OCI-M1 (cell line): Measurements from ENCODE around the gene NIPAL3.
"Not testable (repeated sequence)": the region's sequence is repeated elsewhere in the genome, so short reads cannot be mapped to it uniquely, and the experiment has no call there.

Experiments
- DNase-seq: peaks from one replicate; lab custom pipeline; 2025; lab: John Stamatoyannopoulos, UW

The NIPAL3 gene

GRCh38 chr1:24459551-24460266, 44.1 kb downstream of the NIPAL3 start:
- DNase-seq = no peak

- DNase-seq = not testable (repeated sequence)
These were observed 46.5 kb downstream of the NIPAL3 start for GRCh38 chr1:24462128-24462527.

- DNase-seq = no peak
These were observed 48.5 kb downstream of the NIPAL3 start for GRCh38 chr1:24463776-24464735.

- no peak for DNase-seq
These were observed 49.5 kb downstream of the NIPAL3 start for GRCh38 chr1:24465099-24465498.

DNA sequence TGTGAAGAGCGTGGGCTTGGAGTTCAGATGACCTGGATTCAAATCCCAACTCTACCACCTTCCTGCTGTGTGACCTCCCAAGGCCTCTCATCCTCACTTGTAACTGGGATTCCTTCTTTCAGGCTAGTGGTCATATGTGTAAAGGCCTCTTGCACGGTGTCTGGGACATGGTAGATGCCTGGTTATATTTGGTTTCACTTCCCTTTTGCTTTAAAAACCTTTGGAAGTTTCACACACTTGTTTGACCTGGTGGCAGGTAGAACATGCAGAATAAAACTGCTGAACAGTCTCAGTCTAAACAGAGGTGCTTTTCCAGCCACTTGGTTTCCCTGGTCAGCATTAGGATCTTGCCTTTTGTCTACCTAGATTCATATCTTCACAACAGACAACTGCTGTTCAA, 50.0 kb downstream of the NIPAL3 start:
- DNase-seq = no peak

GRCh38 chr1:24468685-24469316, 53.2 kb downstream of the NIPAL3 start:
- no peak for DNase-seq

GRCh38 chr1:24470592-24470991, 55.0 kb downstream of the NIPAL3 start:
- DNase-seq = no peak

DNA sequence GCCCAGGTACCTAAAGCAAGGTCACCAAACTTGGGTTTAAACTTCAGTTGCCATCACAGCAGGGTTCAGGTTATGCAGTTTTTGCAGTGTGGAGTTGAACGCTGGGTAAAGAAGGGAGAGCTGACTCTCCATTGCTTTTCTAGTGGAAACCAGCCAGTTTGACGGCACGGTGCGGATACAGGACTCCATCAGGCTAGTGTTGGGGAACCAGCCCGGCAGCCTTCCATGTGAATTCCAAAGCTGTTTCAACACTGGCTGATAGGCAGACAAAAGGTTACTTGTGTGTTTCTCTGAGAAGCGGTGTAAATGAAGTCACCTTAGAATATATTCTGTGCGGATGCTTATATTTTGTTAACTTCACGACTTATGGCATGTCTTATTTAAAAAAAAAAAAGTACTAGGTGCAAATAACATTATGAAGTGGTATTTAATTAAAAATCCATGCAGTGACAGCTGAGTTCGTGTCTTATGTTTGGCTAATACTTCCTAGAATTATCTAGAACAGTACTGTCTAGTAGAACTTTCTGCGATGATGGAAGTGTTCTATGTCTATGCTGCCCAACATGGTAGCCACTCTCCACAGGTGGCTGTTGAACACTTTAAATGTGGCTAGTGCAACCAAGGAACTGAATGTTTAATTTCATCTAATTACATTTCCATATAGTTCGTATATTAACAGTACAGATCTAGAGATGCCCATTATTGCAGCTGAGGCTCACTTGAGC, 57.1 kb downstream of the NIPAL3 start:
- no peak for DNase-seq

GRCh38 chr1:24474193-24474592, 58.6 kb downstream of the NIPAL3 start:
- no peak for DNase-seq

DNA sequence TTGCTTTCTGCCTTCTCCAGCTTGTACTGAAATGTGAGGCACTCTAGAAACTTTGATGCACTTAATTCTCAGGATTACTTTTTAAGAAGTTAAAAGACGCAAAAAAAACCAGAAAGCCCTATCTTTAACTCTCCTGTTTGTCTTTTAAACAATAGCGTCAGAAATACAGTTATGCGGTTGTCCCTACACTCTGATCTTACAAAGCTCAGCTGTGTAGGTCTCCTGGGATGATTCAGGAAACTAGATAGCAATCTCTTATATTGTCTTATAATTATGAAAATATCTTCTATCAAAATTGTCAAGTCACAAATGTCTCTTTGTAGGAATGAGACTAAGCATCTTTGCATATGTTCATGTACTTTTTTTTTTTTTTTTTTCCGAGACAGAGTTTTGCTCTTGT, 60.1 kb downstream of the NIPAL3 start:
- DNase-seq = no peak

DNA sequence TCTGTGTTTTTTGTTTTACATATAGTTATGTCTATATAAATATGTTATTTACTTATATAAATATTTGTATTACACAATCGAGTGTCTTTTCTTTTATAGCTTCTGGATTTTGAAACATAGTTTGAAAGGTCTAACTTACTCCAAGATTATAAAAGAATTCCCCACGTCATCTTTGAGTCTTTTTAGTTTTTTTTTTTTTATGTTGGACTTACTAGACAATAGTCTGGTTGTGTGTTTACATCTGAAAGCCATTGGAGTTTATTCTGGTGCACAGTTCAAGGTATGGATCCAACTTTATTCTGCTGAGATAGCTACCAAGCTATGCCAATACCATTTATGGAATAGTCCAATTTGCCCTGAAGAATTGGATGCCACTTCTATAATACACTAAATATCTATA, 61.0 kb downstream of the NIPAL3 start:
- no peak for DNase-seq

GRCh38 chr1:24477309-24477708, 61.7 kb downstream of the NIPAL3 start:
- no peak for DNase-seq

DNA sequence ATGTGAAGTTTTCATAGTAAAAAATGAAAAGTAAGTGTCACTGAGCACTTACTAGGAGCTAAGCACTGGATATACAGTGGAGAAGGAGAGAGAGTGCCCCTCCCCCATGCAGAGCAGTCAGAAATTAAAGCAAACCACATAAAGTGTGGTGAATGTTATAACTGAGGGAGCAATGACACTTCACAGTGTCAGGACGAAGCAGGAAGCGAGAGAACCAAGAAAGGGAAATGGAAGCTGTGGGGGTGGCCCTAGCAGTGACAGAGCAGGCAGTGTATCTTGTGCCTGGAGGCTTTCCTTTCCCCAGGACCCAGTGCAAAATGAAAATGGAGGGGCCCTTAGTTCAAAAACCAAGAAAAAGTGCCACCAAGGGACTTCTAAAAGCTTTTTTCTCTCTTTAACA, 65.5 kb downstream of the NIPAL3 start:
- peak; percentile 57 for DNase-seq

GRCh38 chr1:24481843-24482610, 66.4 kb downstream of the NIPAL3 start:
- no peak for DNase-seq

DNA sequence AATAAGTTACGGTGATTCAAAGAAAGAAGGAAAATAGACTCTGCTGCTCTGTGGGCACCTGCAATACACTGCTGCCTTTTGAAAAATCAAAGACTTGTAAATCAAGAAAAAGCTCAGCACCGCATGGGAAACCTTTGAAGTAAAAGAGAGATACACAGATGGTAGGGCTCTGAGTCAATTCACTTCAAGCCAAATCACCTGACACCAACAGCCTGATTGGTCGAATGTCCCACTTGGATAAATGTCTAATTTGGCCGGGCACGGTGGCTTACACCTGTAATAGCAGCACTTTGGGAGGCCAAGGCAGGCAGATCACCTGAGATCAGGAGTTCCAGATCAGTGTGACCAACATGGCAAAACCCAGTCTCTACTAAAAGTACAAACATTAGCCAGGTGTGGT, 67.8 kb downstream of the NIPAL3 start:
- DNase-seq = no peak

DNA sequence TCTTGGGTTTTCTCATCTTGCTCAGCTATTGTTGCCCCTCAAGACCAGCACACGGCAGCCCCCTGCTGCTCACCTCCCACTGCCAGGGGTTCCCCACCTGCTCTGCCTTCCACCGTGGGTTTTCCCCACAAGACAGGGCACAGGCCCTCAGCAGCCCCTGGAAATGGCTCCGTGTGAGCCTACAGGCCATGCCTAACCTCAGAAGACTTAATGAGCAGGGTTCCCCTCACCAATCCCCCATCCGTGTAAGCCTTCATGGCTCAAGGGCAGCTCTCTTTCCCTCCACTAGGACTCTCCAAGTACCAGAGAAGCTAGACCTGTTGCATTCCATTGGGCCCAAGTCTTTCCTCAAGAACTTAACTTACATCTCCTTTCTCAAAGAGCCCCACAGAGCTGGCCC, 68.6 kb downstream of the NIPAL3 start:
- no peak for DNase-seq

- DNase-seq = no peak
These were observed 70.9 kb downstream of the NIPAL3 start for GRCh38 chr1:24486331-24487065.

- no peak for DNase-seq
These were observed 71.9 kb downstream of the NIPAL3 start for GRCh38 chr1:24487455-24487854.

DNA sequence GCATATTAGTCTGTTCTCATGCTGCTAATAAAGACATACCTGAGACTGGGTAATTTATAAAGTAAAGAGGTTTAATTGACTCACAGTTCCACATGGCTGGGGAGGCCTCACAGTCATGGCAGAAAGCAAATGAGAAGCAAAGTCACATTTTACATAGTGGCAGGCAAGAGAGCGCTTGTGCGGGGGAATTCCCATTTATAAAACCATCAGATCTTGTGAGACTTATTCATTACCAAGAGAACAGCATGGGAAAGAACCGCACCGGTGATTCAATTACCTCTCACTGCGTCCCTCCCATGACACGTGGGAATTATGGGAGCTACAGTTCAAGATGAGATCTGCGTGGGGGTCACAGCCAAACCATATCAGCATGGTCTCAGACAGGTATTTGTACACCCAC, 72.6 kb downstream of the NIPAL3 start:
- DNase-seq = not testable (repeated sequence)

GRCh38 chr1:24489674-24490073, 74.1 kb downstream of the NIPAL3 start:
- no peak for DNase-seq
